TTC549 (cell line): ENCODE data around the gene DLG2.
"Not testable (repeated sequence)": the region's sequence is repeated elsewhere in the genome, so short reads cannot be mapped to it uniquely, and the experiment has no call there.

ENCODE experiments used
- FAIRE-seq: peaks from 2 replicates; lab custom pipeline; 2012; peaks lifted over from hg19 to GRCh38; lab: Jason Lieb, UNC

Gene DLG2

DNA sequence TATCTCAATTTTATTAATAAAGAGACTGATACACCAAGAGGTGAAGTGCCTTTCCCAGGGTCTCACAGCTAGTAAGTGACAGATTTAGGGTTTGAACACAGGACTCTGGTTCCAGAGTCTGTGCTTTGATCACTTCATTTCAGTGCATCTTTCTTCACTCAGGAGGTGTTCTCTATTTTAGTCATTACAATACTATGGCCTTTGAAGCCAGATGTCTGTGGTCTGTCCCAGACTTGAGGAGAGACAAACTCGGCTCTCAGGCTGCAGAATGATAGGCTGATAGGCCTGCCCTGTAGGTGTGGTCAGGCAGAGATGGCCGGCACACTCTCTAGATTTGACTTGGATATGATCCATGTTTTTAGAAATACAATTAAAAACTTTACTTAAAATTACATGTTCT, 1862.5 kb downstream of the DLG2 start:
- FAIRE-seq: no peak

DNA sequence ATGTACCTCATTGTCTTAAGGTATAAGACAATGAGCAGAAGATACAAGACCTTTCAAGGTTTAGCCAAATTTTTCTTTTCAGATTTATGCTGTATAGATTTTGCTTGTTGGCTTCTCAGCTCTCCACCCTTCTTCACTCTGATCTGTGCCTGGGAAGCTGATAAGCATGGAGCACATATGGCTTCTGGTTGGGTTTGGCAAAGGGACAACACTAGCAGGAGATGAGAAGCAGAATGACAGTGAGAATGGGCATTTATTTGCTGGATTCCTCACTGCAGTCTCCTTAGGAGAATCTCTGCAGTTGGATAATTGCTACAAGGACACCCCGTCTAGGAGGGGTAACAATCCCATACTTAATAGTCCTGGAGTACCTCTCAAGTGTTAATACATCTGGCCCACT, 1866.2 kb downstream of the DLG2 start:
- FAIRE-seq: no peak

DNA sequence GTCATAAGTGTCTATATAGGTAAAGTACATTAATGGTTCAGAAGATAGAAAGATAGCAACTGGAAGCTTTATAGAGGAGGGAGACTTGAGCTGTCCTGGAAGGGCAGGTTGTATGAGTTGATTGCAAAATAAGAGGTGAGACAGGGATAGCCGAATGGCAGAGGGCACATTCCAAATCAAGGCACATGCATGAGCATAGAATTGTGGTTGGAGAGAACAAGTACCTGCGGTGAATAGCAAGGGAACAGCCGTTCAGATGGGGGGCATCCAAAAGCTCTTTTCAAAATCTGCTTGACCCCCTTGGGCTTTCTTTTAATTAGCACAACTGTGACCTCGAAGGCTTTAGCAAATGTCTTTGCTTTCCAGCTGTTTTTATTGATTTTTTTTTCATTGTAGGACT, 1868.0 kb downstream of the DLG2 start:
- no peak for FAIRE-seq

DNA sequence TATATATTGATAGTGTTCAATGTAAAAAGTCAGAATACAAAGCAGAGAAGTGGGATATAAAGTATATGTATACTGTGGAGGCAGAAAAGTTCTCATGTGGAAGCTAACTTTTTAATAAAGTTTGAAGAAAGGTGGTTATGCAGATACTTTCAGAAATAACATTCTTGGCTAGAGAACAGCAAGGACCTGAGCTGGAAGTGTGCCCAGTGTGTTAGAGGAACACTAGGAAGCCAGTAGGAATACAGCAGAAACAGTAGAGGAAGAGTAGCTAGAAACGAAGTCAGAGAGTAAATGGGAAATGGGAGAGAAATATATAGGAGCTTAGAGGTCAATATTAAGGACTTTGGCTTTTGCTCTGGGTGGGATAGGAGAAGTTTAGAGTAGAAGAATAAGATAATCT, 1876.1 kb downstream of the DLG2 start:
- no peak for FAIRE-seq

DNA sequence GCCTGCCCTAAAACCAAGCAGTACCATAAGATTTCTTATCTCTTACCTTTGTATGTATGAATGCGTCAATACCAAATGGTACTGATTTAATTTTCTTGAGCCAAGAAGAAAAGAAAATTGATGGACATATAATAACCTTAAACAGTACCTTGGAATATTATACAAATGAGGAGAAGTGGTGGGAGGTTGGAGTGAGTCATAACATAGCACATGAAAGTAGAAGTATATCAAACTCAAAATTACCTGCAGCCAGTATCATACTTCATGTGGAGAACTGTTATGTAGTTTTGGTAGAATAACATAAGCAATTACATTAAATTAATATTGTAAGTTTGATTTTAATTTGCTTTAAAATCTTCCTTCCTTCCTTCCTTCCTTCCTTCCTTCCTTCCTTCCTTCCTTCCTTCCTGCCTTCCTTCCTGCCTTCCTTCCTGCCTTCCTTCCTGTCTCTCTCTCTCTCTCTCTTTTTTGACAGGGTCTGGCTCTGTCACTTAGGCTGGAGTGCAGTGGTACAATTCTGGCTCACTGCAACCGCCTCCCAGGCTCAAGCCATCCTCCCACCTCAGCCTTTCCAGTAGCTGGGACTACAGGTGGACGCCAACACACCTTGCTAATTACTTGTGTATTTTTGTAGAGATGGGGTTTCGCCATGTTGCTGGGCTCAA, 1880.1 kb downstream of the DLG2 start:
- no peak for FAIRE-seq

DNA sequence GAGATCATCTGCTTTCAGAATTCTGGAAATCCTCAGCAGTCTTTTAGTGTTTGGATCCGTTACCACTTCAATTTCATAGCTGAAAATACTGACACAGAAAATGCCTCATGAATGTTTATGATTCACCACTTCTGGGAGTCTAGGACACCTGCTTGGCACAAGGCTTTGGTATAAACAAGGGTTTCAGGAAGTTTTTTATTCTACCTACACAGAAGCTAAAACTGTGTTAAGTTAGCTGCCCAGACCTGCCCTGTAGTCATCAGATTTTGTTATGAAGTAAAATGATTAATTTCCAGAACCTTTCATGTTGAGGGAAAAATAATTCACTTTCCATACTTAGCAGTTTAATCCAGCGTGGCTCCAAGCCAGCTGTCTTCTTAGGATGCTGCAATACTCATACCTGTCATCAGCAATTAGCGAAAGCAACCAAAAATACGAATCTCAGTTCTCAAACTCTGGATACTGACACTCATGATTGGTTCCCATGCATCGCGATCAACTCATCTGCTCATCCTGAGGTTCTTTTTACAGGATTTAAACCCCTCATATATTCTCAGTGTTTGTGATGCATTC, 1882.4 kb downstream of the DLG2 start:
- no peak for FAIRE-seq

DNA sequence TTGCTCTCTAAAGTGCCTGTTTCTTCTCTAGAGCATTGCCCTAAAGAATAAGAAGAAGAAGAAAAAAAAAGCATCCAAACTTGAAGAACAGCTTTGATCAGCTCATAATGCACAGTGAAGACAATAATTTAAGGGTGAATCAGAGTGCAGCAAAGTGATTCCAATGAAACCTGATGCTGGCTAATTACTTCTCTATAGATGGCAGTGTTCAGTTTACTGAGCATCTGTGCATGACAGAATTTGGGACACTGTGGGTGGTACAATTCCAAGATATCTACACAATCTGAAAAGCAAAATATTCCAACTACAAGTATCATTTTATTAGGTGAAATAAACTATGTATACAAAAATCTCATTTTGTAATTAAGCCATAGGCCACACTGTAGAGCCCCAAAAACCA, 1890.5 kb downstream of the DLG2 start:
- FAIRE-seq: no peak

DNA sequence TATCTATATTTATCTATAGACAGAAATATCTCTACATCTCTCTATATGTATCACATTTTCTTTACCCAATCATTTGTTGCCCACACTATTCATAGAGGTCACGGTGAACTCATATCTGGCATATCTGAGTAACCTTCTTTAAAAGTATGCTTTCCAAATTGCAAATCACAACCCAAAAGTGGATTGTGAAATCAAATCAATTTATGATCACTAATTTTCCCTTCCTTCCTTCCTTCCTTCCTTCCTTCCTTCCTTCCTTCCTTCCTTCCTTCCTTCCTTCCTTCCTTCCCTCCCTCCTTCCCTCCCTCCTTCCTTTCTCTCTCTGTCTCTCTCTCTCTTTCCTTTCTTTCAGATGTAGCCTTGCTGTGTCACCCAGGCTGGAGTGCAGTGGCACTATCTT, 1893.0 kb downstream of the DLG2 start:
- no peak for FAIRE-seq

DNA sequence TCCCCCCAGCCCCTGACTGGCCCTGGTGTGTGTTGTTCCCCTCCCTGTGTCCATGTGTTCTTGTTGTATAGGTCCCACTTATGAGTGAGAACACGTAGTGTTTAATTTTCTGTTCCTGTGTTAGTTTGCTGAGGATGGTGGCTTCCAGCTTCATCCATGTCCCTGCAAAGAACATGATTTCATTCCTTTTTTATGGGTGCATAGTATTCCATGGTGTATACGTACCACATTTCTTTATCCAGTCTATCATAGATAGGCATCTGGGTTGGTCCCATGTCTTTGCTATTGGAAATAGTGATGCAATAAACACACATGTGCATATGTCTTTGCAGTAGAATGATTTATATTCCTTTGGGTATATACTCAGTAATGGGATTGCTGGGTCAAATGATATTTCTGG, 1895.9 kb downstream of the DLG2 start:
- not testable (repeated sequence) for FAIRE-seq

DNA sequence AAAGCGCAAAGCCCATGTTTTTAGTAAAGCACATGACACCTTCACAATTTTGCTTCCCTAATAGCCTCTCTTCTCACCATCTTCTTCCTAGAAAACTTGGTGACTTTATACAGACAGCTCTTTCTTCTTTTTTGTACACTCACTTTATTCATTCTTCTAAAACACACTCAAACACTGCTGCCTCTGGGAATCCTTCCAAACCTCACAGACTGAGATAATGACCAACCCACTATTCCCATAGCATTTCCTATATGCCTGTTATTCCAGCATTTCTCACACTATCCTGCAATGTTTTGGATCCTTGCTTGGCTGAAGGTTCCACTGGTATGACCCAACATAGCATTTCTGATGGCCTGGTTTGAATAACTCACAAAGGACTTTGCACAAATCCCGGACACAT, 1898.9 kb downstream of the DLG2 start:
- FAIRE-seq: no peak

DNA sequence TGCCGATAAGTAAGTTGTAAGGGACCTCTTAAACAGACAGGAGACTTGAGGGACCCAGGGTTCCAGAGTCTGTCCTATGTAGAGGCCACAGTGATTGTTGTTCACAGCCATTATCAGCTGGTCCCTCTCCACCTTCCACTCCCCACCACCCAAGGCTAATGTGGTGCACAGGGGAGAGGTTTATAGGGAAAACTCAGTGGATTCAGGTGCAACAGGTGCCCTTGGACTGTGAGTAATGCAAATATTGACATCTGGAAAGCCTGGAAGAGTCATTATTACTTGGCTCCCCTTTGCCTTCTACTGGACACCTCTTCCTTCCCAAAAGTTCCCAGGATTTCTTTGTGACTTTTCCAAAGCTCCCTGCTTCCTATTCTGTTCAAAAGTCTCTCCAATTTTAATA, 1899.9 kb downstream of the DLG2 start:
- FAIRE-seq: no peak

DNA sequence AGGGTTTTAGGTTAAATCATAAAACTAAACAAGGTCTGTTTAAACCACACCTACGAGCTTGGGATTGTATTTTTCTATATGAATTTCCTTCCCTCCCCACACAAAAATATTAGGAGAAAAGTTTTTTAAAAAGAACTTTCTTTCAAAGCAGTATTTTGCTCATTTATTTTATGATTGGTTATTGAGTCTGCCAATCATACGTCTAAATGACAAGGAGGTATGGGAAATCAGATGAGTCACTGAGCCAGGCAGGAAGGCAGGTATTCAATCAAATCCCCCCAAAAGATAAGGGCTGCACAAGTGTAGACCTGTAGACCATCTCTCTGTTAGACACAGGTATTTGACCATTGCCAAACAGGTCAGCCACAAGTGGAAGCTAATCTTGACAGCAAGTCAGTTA, 1900.8 kb downstream of the DLG2 start:
- FAIRE-seq: no peak

DNA sequence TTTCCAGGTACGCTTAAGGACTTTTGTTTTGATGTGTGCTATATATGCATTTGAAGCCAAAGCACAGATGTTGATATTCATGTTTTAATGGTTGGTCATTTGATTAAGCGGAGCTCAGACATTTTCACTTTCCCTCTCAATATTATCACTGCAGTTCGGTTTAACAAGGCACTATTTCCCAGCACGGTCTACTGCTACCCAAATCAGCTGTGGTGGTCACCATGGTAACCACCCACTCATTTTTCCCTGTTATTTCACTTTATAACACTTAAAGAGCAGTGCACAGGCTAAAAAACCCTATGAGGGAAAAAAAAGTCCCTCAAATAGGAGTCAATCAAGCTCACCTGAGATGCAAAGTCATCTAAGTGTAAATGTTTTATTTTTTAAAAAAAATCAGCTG, 1901.4 kb downstream of the DLG2 start:
- no peak for FAIRE-seq

DNA sequence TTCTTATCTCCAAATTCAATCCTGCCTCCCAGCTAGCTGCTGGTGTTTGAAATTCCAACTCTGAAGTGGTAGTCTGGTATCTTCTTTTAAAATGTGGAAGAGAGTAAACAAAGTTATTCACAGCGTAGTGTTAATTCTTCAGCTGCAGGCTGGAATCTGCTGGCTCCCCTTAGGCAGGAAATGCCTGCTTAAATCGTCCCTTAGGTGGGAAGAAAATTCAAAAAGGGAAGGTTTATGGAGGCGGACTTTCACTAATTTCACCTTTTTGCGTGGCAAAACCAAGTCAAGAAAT, 1901.9 kb downstream of the DLG2 start:
- FAIRE-seq: no peak

DNA sequence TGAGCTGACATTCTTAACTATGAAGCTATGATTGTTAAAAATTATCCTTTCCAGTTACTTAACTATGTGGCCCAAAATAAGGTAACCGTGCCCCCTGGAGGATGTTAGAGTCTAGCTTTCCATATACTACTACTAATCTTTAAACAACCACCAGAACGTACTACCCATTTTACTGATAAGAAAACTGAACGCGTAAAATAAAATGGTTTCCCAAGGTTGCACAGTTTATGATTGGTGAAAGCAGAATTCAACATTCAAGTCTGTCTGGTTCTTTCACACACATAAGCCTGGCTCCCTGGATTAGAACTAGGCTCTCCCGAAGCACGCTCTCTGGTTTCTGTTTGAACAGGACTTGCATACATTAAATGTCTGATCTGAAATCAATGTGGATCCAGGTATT, 1903.1 kb downstream of the DLG2 start:
- no peak for FAIRE-seq

DNA sequence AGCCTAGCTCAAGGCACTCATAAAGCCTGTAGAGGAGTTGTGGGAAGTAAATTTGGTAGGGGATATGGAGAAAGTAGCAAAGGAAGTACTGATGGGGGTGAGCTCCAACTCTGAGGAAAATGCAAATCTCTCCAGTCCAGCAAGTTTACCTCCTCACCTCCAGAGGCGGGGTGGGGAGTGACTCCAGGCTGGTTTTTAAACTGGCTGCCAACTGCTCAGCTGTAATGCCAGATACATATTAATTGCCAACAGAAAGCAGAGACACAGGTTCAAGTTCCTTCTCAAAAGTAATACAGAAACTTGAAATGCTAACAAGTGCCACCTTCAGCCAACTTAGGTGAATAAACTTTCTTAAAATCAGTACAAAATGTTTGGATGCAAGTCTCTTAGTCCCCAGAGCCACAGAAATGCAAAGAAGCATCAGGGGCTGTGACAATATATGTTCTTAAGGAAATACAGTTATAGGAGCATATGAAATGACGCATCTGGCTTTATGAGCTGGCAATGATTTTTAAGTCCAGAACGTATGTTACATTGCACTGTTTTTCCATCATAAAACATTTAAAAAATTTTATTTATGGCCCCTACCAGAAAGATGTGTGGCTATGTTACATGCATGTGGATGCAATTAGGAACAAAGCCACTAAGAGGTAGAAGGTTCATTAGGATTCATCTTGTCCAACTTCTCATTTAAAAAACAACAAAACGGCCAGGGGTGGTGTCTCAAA, 1904.6 kb downstream of the DLG2 start:
- no peak for FAIRE-seq

DNA sequence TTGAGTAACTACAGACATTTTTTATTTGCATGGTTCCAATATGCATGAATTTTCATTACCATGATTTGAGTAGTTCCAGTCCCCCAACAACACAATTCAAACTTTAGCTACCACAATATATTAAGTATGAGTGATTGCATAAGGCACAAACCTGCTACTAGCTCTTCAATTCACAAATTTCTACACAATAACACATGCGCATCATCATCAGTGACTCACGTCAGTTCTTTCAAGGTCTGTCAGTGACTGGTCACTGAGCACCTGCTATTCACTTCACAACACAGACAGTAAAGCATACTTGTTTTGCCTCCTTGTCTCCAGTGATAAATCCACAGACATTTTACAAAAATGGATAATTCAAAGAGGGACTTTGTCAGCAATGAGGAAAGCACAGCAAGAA, 1905.9 kb downstream of the DLG2 start:
- FAIRE-seq: no peak

DNA sequence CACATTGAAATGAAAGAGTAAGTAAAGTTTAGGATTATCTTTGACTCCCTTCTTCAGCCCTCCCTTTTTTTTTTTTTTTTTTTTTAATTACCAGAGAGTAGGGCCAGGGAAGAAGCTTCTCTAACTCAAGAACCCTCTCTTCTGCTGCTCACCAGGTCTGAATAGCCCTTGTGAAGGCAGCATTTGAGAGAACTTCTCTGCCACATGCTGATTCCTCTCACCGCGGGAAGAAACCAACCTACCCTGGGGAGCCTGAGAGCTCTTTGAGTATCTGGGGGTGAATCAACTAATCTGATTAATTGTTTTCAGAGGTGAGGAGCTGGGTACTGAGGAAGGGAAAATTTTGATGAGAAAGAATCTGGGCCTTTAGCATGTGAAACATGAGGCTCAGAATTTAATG, 1906.5 kb downstream of the DLG2 start:
- FAIRE-seq: no peak

DNA sequence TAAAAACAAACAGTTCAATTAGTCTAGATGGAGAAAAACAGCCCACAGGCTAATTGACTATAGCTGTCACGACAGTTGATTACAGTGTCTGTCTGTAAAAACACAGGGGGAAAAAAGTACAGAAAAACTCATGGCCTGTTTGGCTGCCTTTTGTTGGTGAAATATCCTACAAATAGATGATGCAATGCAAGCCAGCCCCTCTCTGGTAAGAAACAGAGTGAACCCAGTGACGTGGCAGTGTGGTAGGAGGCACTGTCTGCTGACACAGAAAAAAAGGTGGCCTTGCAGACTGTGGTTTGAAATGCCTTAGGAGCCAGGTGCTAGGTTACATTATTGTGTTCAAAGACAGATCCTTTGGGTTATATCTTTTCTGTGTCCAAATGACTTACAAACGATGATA, 1909.6 kb downstream of the DLG2 start:
- FAIRE-seq: no peak

DNA sequence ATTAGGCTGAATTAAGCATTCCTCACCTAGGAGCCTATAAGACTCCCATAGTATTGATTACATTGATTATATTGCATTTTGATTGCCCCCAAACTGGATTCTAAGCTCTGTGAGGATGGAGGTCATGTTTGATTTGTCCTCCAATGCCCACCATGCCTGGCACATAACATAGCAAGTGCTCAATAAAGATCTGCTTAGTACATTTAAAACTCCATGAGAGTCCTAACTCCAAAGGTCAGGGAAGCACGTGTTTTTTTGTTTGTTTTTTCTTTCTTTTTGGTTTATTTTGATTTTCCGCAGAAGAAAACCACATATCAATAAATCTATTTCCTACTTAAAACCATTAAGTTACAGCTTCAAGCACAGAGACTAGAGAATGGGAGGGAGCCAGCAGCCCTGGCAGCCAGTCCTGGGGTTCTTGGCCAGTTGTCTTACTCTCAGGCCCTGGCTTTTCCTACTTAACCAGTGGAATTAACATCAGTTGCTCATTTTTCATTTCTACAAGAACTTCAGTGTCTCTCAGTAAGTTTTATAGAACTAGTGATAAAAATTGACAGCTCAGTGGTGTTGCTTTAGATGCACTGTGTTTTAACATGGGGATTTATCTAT, 1911.1 kb downstream of the DLG2 start:
- no peak for FAIRE-seq

DNA sequence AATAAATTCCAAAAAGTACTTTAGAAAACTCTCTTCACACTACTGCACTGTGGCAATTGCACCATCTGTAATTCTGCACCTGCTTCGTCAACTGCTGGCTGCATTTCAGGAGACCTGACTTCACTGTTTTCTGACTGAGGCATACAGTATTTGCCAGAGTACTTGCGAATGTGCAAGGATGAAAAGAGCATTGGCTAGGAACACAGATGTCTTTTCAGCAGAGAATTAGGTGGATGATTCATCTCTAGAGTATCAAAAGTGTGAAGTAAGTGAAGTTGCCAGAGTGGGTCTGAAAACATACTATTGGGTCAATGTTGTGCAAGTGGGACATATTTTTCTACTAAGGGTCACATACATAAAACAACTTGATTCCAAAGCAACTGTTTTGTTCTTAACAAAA, 1913.4 kb downstream of the DLG2 start:
- no peak for FAIRE-seq

DNA sequence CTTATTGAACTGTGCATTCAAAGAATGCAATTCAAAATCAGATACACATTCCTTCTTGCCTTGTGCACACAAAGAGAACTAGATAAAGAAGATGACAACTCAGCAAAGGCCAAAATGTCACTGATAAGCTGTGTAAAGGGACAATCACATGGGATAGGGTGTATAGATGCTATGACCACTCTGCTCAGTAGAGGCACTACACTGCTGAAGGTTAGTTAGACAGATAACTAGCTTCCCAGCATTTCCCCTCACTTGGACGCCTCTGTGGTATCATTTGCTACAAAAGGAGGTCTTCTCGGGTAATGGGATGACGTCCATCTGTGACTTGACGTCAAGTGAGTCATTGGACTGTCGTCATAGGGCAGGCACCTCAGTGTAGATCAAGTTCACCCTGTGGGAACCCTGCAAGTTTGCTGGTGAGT, 1916.0 kb downstream of the DLG2 start:
- FAIRE-seq: no peak

DNA sequence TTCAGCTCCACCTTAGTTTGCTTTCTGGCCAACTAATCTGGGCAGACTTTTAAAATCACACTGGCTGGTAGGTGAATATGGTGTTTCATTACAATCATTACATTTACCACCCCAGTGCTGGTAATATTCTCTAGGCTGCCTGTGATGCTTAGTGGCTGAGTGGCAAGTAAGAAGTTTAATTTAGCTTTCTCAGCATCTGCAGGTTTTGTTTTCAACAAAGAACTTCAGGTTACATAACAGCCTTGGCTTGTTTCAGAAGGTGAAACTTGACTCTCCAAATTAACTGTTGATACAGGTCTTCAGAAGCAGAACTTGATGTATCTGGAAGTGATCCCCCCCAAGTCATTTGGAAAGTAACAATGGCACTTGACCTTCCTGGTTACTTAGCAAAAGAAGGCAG, 1917.7 kb downstream of the DLG2 start:
- FAIRE-seq: no peak

DNA sequence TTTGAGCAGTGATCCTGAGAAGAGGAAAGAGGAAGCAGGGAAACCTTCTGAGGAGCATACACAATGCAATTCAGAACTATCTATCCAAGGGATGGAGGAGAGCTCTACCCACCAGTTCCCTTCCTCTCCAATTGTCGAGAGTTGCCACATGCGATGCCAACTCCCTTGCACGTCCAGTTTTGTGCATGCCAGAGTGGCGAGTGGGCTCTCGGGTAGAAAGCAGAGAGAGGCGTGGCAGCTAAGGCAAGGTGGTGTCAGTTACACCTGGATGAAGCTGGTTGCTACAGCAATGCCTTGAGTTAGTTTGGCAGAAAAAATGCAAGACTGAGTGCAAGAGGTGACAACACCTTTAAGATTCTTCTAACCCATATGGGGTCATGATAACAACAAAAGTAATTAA, 1920.6 kb downstream of the DLG2 start:
- FAIRE-seq: no peak
